ENCODE measurements around the gene MTHFD1. TPM values are rescaled to one million over a fixed set of nuclear protein-coding genes. Genes with fewer than 3 reads are reported as not detected.
A peak's percentile ranks its signal among the peaks of the same experiment; 100 is the strongest.

Gene MTHFD1
- total RNA-seq, 1 experiment from 2014 or later: 153 TPM

GRCh38 chr14:64338616-64339316 is 49.4 kb upstream of the MTHFD1 start (continued):
- TF ChIP-seq YY1 (IDR thresholded peaks at IDR 0.05; ENCODE audit: extremely low read depth, insufficient replicate concordance, low read depth, low read length) (peak; percentile 67), EZH2phosphoT487 (IDR thresholded peaks at IDR 0.05; ENCODE audit: borderline replicate concordance) (no peak), FOSL1 (IDR thresholded peaks at IDR 0.05; ENCODE audit: low read depth) (no peak), TCF7L2 (IDR thresholded peaks at IDR 0.05; ENCODE audit: borderline replicate concordance, extremely low read depth, insufficient read depth, insufficient read length) (peak; percentile 43)

- ChIA-PET POLR2A (no interaction called here), RAD21 (ENCODE audit: low non-redundant PET in 1 of 2, low total read pairs in 2 of 2, uncharacterized antibody in 2 of 2, unreplicated experiment in 2 of 2) (no interaction called here), CTCF (no interaction called here)
- TF ChIP-seq MAX (IDR thresholded peaks at IDR 0.05) (no peak), RAD21 (IDR thresholded peaks at IDR 0.05; ENCODE audit: low read depth) (no peak), ELF1 (IDR thresholded peaks at IDR 0.05; ENCODE audit: borderline replicate concordance, low read depth) (no peak), CBX3 (IDR thresholded peaks at IDR 0.05; ENCODE audit: low read depth) (peak; percentile 55; the same call in 1 of the 2 replicates)
- Histone ChIP-seq H4K20me1 (ENCODE audit: insufficient read depth) (no peaks in the 10 kb centered on the region), H3K36me3 (ENCODE audit: control insufficient read depth in 1 of 2, insufficient read depth in 2 of 2, low read length in 2 of 2) (no peaks in the 10 kb centered on the region), H3K9me3 (ENCODE audit: control insufficient read depth in 1 of 2, insufficient read depth in 1 of 2, low read depth in 1 of 2, low read length in 2 of 2) (peaks cover 0 to 8% of the 10 kb centered on the region in 2 experiments; a peak in 1 of 4 replicates), H3K4me3 (replicated peaks in 1 of 2; ENCODE audit: low read depth in 1 of 2, low read length in 2 of 2) (no peak overlapping the region), H3K27me3 (ENCODE audit: insufficient read depth, low read length) (no peaks in the 10 kb centered on the region), H3K9ac (ENCODE audit: low read length) (no peak overlapping the region), H3K27ac (ENCODE audit: low read depth, low read length) (no peak overlapping the region), H3K79me2 (ENCODE audit: insufficient read depth, low read length) (0 out of 2 replicates have a peak, but pooled peaks cover 6% of the 10 kb centered on the region), H3K4me1 (ENCODE audit: control insufficient read depth in 1 of 2, insufficient read depth in 2 of 2, low read length in 2 of 2) (peaks cover 11 to 19% of the 10 kb centered on the region in 2 experiments; a peak in 3 of 4 replicates), H3K9me2 (ENCODE audit: insufficient read depth) (no peaks in the 10 kb centered on the region), H3K4me2 (ENCODE audit: low read length) (no peak overlapping the region), H2AFZ (ENCODE audit: low read depth, low read length, poor library complexity, severe bottlenecking) (no peak overlapping the region)
- no peak for DNase-seq (ENCODE audit: low read depth, low spot score)
- no peak for ATAC-seq
- BruUV-seq (replicated peaks): no TSS peak
- intact Hi-C loops (cut with micrococcal nuclease): loop anchor here (5.0 kb wide), 2 partner anchors 422 to 552 kb away; no protein-coding TSS in a partner anchor
These were observed 47.5 kb upstream of the MTHFD1 start for GRCh38 chr14:64340560-64341196.
